ENCODE results near the gene CYP2U1. TPM values are rescaled to one million over a fixed set of nuclear protein-coding genes. Genes with fewer than 3 reads are reported as not detected.

CYP2U1 gene
- total and polyA plus RNA-seq, 8 donors = 0.58 to 10.7 (median 3.1) TPM

- WGBS, 5 donors = 19 to 34% (median 23%) methylated on average over 1 of the region's 1 CpG
- no peaks in the 10 kb centered on the region for H3K9me3 ChIP-seq
- DNase-seq = no peak
- H3K4me1 ChIP-seq = peaks cover 5 to 57% (median 34%) of the 10 kb centered on the region in 4 donors
- H3K36me3 ChIP-seq = peaks cover 0 to 5% (median 0%) of the 10 kb centered on the region in 4 donors
- no peak overlapping the region for H3K4me3 ChIP-seq
- intact Hi-C loops (cut with DNase I; ENCODE audit: low total_unique reads) = no loop called here
- TF ChIP-seq CTCF (IDR thresholded peaks at IDR 0.05) (no peak), POLR2AphosphoS5 (IDR thresholded peaks at IDR 0.05) (peak in 1 of 3 donors; percentile 0)
- no peaks in the 10 kb centered on the region for H3K27me3 ChIP-seq
- H3K27ac ChIP-seq = peak overlapping the region in 4 of 5 donors; percentile 43 to 79 (median 57)
Measured at GRCh38 chr4:107896646-107897045, 34.7 kb upstream of the CYP2U1 start.

- Histone ChIP-seq H3K4me3 (no peak overlapping the region), H3K27me3 (no peaks in the 10 kb centered on the region), H3K36me3 (peaks cover 0 to 5% (median 0%) of the 10 kb centered on the region in 4 donors), H3K4me1 (peaks cover 5 to 59% (median 32%) of the 10 kb centered on the region in 4 donors), H3K27ac (peak overlapping the region in 1 of 5 donors; percentile 79), H3K9me3 (no peaks in the 10 kb centered on the region)
- TF ChIP-seq CTCF (IDR thresholded peaks at IDR 0.05) (no peak), POLR2A (IDR thresholded peaks at IDR 0.05) (no peak), POLR2AphosphoS5 (IDR thresholded peaks at IDR 0.05) (no peak), EP300 (IDR thresholded peaks at IDR 0.05) (no peak)
- intact Hi-C loops (cut with DNase I; ENCODE audit: low total_unique reads) = no loop called here
- DNase-seq = no peak
Measured at GRCh38 chr4:107897823-107898222, 33.5 kb upstream of the CYP2U1 start.

GRCh38 chr4:107900067-107900466 lies 31.3 kb upstream of the CYP2U1 start:
- intact Hi-C loops (cut with DNase I; ENCODE audit: low total_unique reads) = no loop called here
- Histone ChIP-seq H3K9me3 (no peaks in the 10 kb centered on the region), H3K36me3 (peaks cover 0 to 17% (median 6%) of the 10 kb centered on the region in 4 donors), H3K27me3 (no peaks in the 10 kb centered on the region), H3K4me3 (no peak overlapping the region), H3K4me1 (peaks cover 5 to 37% (median 20%) of the 10 kb centered on the region in 4 donors), H3K27ac (peak overlapping the region in 1 of 5 donors; percentile 45)
- no peak for DNase-seq
- 66 to 77% (median 70%) methylated on average over 4 of the region's 4 CpGs for WGBS, 5 donors
- TF ChIP-seq POLR2AphosphoS5 (IDR thresholded peaks at IDR 0.05) = no peak
- TF ChIP-seq EP300 (IDR thresholded peaks at IDR 0.05) = no peak
- no peak for TF ChIP-seq CTCF (IDR thresholded peaks at IDR 0.05)
- no peak for TF ChIP-seq POLR2A (IDR thresholded peaks at IDR 0.05)

GRCh38 chr4:107900508-107900907 lies 30.8 kb upstream of the CYP2U1 start:
- H3K9me3 ChIP-seq = no peaks in the 10 kb centered on the region
- TF ChIP-seq POLR2A (IDR thresholded peaks at IDR 0.05) (no peak), EP300 (IDR thresholded peaks at IDR 0.05) (no peak), POLR2AphosphoS5 (IDR thresholded peaks at IDR 0.05) (no peak), CTCF (IDR thresholded peaks at IDR 0.05) (no peak)
- intact Hi-C loops (cut with DNase I; ENCODE audit: low total_unique reads) = no loop called here
- peak overlapping the region in 2 of 5 donors; percentile 30 to 45 for H3K27ac ChIP-seq
- H3K36me3 ChIP-seq = peaks cover 0 to 17% (median 6%) of the 10 kb centered on the region in 4 donors
- 77 to 92% (median 88%) methylated on average over 3 of the region's 3 CpGs for WGBS, 5 donors
- H3K27me3 ChIP-seq = no peaks in the 10 kb centered on the region
- H3K4me1 ChIP-seq = peaks cover 5 to 32% (median 20%) of the 10 kb centered on the region in 4 donors
- no peak for DNase-seq
- no peak overlapping the region for H3K4me3 ChIP-seq

Data from stomach (tissue), 9 donors.